Motor neuron (in vitro differentiated cells): Measurements from ENCODE around the gene GRIN3B. TPM values are rescaled to one million over a fixed set of nuclear protein-coding genes. Genes with fewer than 3 reads are reported as not detected.

Source experiments
- ATAC-seq, 8 experiments: fragments of 200-7000 bp; cut with Tn5 transposase; replicated peaks in 6 of 8; 2 replicates each; pipeline ENCODE4 v1.8.0; 2021; ENCODE audit warnings: mild to moderate bottlenecking in 8 of 8, moderate library complexity in 8 of 8
- H3K27ac ChIP-seq, 2 donors: fragments of 250-450 bp; sonication (Bioruptor Pico); 2 replicates each; pipeline ENCODE4 v1.9.0; 2021; ENCODE audit warnings: antibody characterized with exemption in 2 of 2, mild to moderate bottlenecking in 2 of 2, moderate library complexity in 1 of 2
- H3K4me1 ChIP-seq, 2 donors: fragments of 250-450 bp; sonication (Bioruptor Pico); replicated peaks in 1 of 2; 2 replicates each; pipeline ENCODE4 v1.6.1; 2021; ENCODE audit warnings: antibody characterized with exemption in 2 of 2, mild to moderate bottlenecking in 2 of 2, moderate library complexity in 1 of 2
- H3K4me3 ChIP-seq, 5 donors: fragments of 250-450 bp; sonication (Bioruptor Pico); 2 replicates each; pipeline ENCODE4 v1.9.0; 2021; ENCODE audit warnings: antibody characterized with exemption in 5 of 5, mild to moderate bottlenecking in 5 of 5, moderate library complexity in 4 of 5
- WGBS, 10 experiments: fragments of 450-650 bp; shearing (Covaris generic); methylation state at CpG; one replicate each; pipeline ENCODE4 v1.0.0; 2022; 5-methylcytosine and 5-hydroxymethylcytosine counted together
- in situ Hi-C, 9 experiments: fragments of 400-800 bp; cut with MboI; loops; one replicate each; pipeline ENCODE4 v1.15.0; 2021; ENCODE audit warnings: low sequenced_read_pairs in 9 of 9, low pct_unique_long_range_greater_than_20kb in 2 of 9; ENCODE audit not compliant: unreplicated experiment in 9 of 9
- total RNA-seq, 8 experiments: library from RNA; unstranded; fragments of 300-600 nt; gene quantifications; 2 replicates each; pipeline versions ENCODE4 v1.2.3 to v1.2.4, GENCODE V29; 2022

GRIN3B gene
- total RNA-seq, 8 experiments from 2014 or later, result 0.08 to 1.1 (median 0.28) TPM; not detected in 1

- H3K27ac ChIP-seq, result no peak overlapping the region
- peaks cover 0 to 2% of the 10 kb centered on the region in 2 donors for H3K4me1 ChIP-seq
- in situ Hi-C loops, result no loop called here
- ATAC-seq, result peak in 3 of 8 experiments; percentile 5 to 12 (median 7)
- no peak overlapping the region for H3K4me3 ChIP-seq
- 97% methylated on average over 6 of the region's 73 CpGs; no CpG with 5 or more reads in 9 of the 10 experiments for WGBS, 10 experiments
Measured at GRCh38 chr19:1007399-1008251, 7.4 kb downstream of the GRIN3B start.

GRCh38 chr19:1008268-1009040 lies 8.2 kb downstream of the GRIN3B start:
- no peak overlapping the region for H3K4me3 ChIP-seq
- WGBS, 10 experiments, result 93 to 100% (median 93%) methylated on average over 3 to 11 of the region's 45 CpGs; no CpG with 5 or more reads in 7 of the 10 experiments
- no peak for ATAC-seq
- peaks cover 0 to 2% of the 10 kb centered on the region in 2 donors for H3K4me1 ChIP-seq
- no peak overlapping the region for H3K27ac ChIP-seq
- in situ Hi-C loops, result no loop called here

GRCh38 chr19:1009041-1009980 lies 9.1 kb downstream of the GRIN3B start:
- no peak overlapping the region for H3K4me3 ChIP-seq
- in situ Hi-C loops, result no loop called here
- 40 to 90% (median 60%) methylated on average over 1 to 4 of the region's 92 CpGs; no CpG with 5 or more reads in 7 of the 10 experiments for WGBS, 10 experiments
- peak in 2 of 8 experiments; percentile 1 to 5 for ATAC-seq
- no peak overlapping the region for H3K27ac ChIP-seq
- H3K4me1 ChIP-seq, result peaks cover 0 to 2% of the 10 kb centered on the region in 2 donors

GRCh38 chr19:1009981-1010538 lies 9.8 kb downstream of the GRIN3B start:
- Histone ChIP-seq H3K27ac (peak overlapping the region in 1 of 2 donors; percentile 29), H3K4me3 (no peak overlapping the region), H3K4me1 (peaks cover 1 to 2% of the 10 kb centered on the region in 2 donors)
- peak in 4 of 8 experiments; percentile 6 to 17 (median 14) for ATAC-seq
- in situ Hi-C loops, result no loop called here
- WGBS, 10 experiments, result 100% methylated on average over 2 of the region's 29 CpGs; no CpG with 5 or more reads in 9 of the 10 experiments

GRCh38 chr19:1010586-1011510 lies 10.6 kb downstream of the GRIN3B start:
- Histone ChIP-seq H3K27ac (peak overlapping the region in 1 of 2 donors; percentile 29), H3K4me3 (no peak overlapping the region), H3K4me1 (peaks cover 9 to 10% of the 10 kb centered on the region in 2 donors)
- in situ Hi-C loops, result no loop called here
- no peak for ATAC-seq
- WGBS, 10 experiments, result 80 to 97% methylated on average over 1 to 7 of the region's 56 CpGs; no CpG with 5 or more reads in 8 of the 10 experiments

- in situ Hi-C loops, result no loop called here
- 100% methylated on average over 10 of the region's 36 CpGs; no CpG with 5 or more reads in 9 of the 10 experiments for WGBS, 10 experiments
- no peak overlapping the region for H3K4me3 ChIP-seq
- peaks cover 19 to 20% of the 10 kb centered on the region in 2 donors for H3K4me1 ChIP-seq
- H3K27ac ChIP-seq, result no peak overlapping the region
- no peak for ATAC-seq
Measured at GRCh38 chr19:1011831-1012333, 11.7 kb downstream of the GRIN3B start.

- no CpG with 5 or more reads among the region's 18 CpGs for WGBS, 10 experiments
- Histone ChIP-seq H3K27ac (no peak overlapping the region), H3K4me1 (peaks cover 24 to 25% of the 10 kb centered on the region in 2 donors), H3K4me3 (no peak overlapping the region)
- ATAC-seq, result no peak
- in situ Hi-C loops, result no loop called here
Measured at GRCh38 chr19:1012334-1012733, 12.1 kb downstream of the GRIN3B start.

GRCh38 chr19:1013218-1013617 lies 13.0 kb downstream of the GRIN3B start:
- no peak for ATAC-seq
- peaks cover 28 to 29% of the 10 kb centered on the region in 2 donors for H3K4me1 ChIP-seq
- in situ Hi-C loops, result no loop called here
- no peak overlapping the region for H3K4me3 ChIP-seq
- H3K27ac ChIP-seq, result no peak overlapping the region
- WGBS, 10 experiments, result 87 to 100% methylated on average over 2 to 3 of the region's 10 CpGs; no CpG with 5 or more reads in 8 of the 10 experiments

- Histone ChIP-seq H3K27ac (no peak overlapping the region), H3K4me3 (no peak overlapping the region), H3K4me1 (peaks cover 37 to 39% of the 10 kb centered on the region in 2 donors)
- WGBS, 10 experiments, result 96 to 100% (median 100%) methylated on average over 1 to 16 of the region's 49 CpGs; no CpG with 5 or more reads in 5 of the 10 experiments
- in situ Hi-C loops, result no loop called here
- ATAC-seq, result no peak
Measured at GRCh38 chr19:1014161-1015060, 14.2 kb downstream of the GRIN3B start.

GRCh38 chr19:1015061-1015781 lies 15.0 kb downstream of the GRIN3B start:
- H3K27ac ChIP-seq, result peak overlapping the region in 1 of 2 donors; percentile 1
- in situ Hi-C loops, result no loop called here
- H3K4me3 ChIP-seq, result no peak overlapping the region
- ATAC-seq, result no peak
- 93% methylated on average over 9 of the region's 29 CpGs; no CpG with 5 or more reads in 9 of the 10 experiments for WGBS, 10 experiments
- peaks cover 41 to 44% of the 10 kb centered on the region in 2 donors for H3K4me1 ChIP-seq
